Colonic mucosa (tissue), 4 donors: ENCODE measurements around the gene RAB21. TPM values are rescaled to one million over a fixed set of nuclear protein-coding genes. Genes with fewer than 3 reads are reported as not detected.
"Not testable (repeated sequence)": the region's sequence is repeated elsewhere in the genome, so short reads cannot be mapped to it uniquely, and the experiment has no call there.

Experiments
- DNase-seq: peaks from one replicate; pipeline ENCODE4 v3.0.0-alpha.2; 2020
- H3K27ac ChIP-seq: fragments of 200-600 bp; one replicate; pipeline ENCODE4 v1.8.0; 2021
- H3K27me3 ChIP-seq: fragments of 200-600 bp; one replicate; pipeline ENCODE4 v1.8.0; 2021
- H3K36me3 ChIP-seq: fragments of 200-600 bp; one replicate; pipeline ENCODE4 v1.8.0; 2021
- H3K4me1 ChIP-seq: fragments of 200-600 bp; one replicate; pipeline ENCODE4 v1.8.0; 2021; ENCODE audit warnings: mild to moderate bottlenecking
- H3K4me3 ChIP-seq: fragments of 200-600 bp; one replicate; pipeline ENCODE4 v1.8.0; 2021
- H3K9ac ChIP-seq, 2 donors: one replicate each; pipeline ENCODE4 v1.7.0; 2013; ENCODE audit warnings: control low read depth in 2 of 2, low read depth in 2 of 2, low read length in 2 of 2
- H3K9me3 ChIP-seq: fragments of 200-600 bp; one replicate; pipeline ENCODE4 v1.8.0; 2021
- CTCF ChIP-seq: fragments of 200-600 bp; IDR thresholded peaks from one replicate; pipeline ENCODE4 v1.8.0; 2022; ENCODE audit warnings: antibody characterized with exemption, mild to moderate bottlenecking
- intact Hi-C: fragments of 100-400 bp; cut with DNase I; formaldehyde crosslinking; loops from one replicate; pipeline ENCODE4 v1.14.1; 2022
- total RNA-seq, 2 donors: library from RNA; stranded (reverse); fragmentation: NEBNext Ultra II Directional in 1 of 2; extraction: Animal tissue kit (Norgen Biotek cat#: 25700) in 1 of 2; gene quantifications; one replicate each; pipeline ENCODE4 v1.2.1, GENCODE V29; 2021
- donor health status: healthy.
- donor health status: DM: no; HTN: no; CAD: no.
- donor health status: DM: no; HTN: no; CAD: no.

The RAB21 gene
- total RNA-seq, 2 donors from 2014 or later = 52.5 to 75.1 TPM

GRCh38 chr12:71797531-71797930, 42.9 kb downstream of the RAB21 start:
- H3K4me1 ChIP-seq = no peaks in the 10 kb centered on the region
- intact Hi-C loops = no loop called here
- H3K27me3 ChIP-seq = no peaks in the 10 kb centered on the region
- H3K9ac ChIP-seq = no peak overlapping the region
- no peak overlapping the region for H3K27ac ChIP-seq
- no peak for TF ChIP-seq CTCF
- no peak overlapping the region for H3K4me3 ChIP-seq
- H3K9me3 ChIP-seq = no peaks in the 10 kb centered on the region
- no peaks in the 10 kb centered on the region for H3K36me3 ChIP-seq
- no peak for DNase-seq

GRCh38 chr12:71799106-71799505, 44.4 kb downstream of the RAB21 start:
- no peaks in the 10 kb centered on the region for H3K4me1 ChIP-seq
- no peaks in the 10 kb centered on the region for H3K36me3 ChIP-seq
- H3K9ac ChIP-seq = no peak overlapping the region
- H3K9me3 ChIP-seq = no peaks in the 10 kb centered on the region
- H3K27me3 ChIP-seq = no peaks in the 10 kb centered on the region
- intact Hi-C loops = no loop called here
- no peak for DNase-seq
- no peak overlapping the region for H3K27ac ChIP-seq
- TF ChIP-seq CTCF = no peak
- H3K4me3 ChIP-seq = no peak overlapping the region

GRCh38 chr12:71800177-71800576, 45.5 kb downstream of the RAB21 start:
- TF ChIP-seq CTCF = no peak
- H3K27ac ChIP-seq = no peak overlapping the region
- H3K9ac ChIP-seq = no peak overlapping the region
- H3K9me3 ChIP-seq = no peaks in the 10 kb centered on the region
- no peaks in the 10 kb centered on the region for H3K27me3 ChIP-seq
- no peaks in the 10 kb centered on the region for H3K4me1 ChIP-seq
- intact Hi-C loops = no loop called here
- no peak overlapping the region for H3K4me3 ChIP-seq
- H3K36me3 ChIP-seq = no peaks in the 10 kb centered on the region
- DNase-seq = no peak

- no peaks in the 10 kb centered on the region for H3K36me3 ChIP-seq
- intact Hi-C loops = no loop called here
- H3K4me3 ChIP-seq = no peak overlapping the region
- TF ChIP-seq CTCF = no peak
- H3K9ac ChIP-seq = no peak overlapping the region
- no peak overlapping the region for H3K27ac ChIP-seq
- no peaks in the 10 kb centered on the region for H3K4me1 ChIP-seq
- DNase-seq = no peak
- no peaks in the 10 kb centered on the region for H3K9me3 ChIP-seq
- H3K27me3 ChIP-seq = no peaks in the 10 kb centered on the region
These were observed 49.8 kb downstream of the RAB21 start for GRCh38 chr12:71804505-71804904.

- Histone ChIP-seq H3K4me1 (no peaks in the 10 kb centered on the region), H3K9ac (no peak overlapping the region), H3K27me3 (no peaks in the 10 kb centered on the region), H3K36me3 (no peaks in the 10 kb centered on the region), H3K4me3 (no peak overlapping the region), H3K9me3 (no peaks in the 10 kb centered on the region), H3K27ac (no peak overlapping the region)
- no peak for TF ChIP-seq CTCF
- no peak for DNase-seq
- intact Hi-C loops = no loop called here
These were observed 56.3 kb downstream of the RAB21 start for GRCh38 chr12:71810921-71811320.

- H3K4me1 ChIP-seq, H3K9ac ChIP-seq, H3K4me3 ChIP-seq, H3K27ac ChIP-seq, H3K36me3 ChIP-seq, H3K9me3 ChIP-seq, H3K27me3 ChIP-seq, DNase-seq: not testable (repeated sequence)
- intact Hi-C loops = loop anchor here (2.0 kb wide), 1 partner anchor 14 kb away; no protein-coding TSS in a partner anchor
These were observed 60.6 kb downstream of the RAB21 start for GRCh38 chr12:71815242-71815641.

GRCh38 chr12:71822088-71822487, 67.4 kb downstream of the RAB21 start:
- H3K9ac ChIP-seq, H3K4me1 ChIP-seq, H3K9me3 ChIP-seq, H3K36me3 ChIP-seq, H3K4me3 ChIP-seq, DNase-seq, intact Hi-C loops, H3K27ac ChIP-seq, H3K27me3 ChIP-seq: not testable (repeated sequence)
